SK-N-SH (cell line): ENCODE results near the gene PRX. TPM values are rescaled to one million over a fixed set of nuclear protein-coding genes. Genes with fewer than 3 reads are reported as not detected.
A peak's percentile ranks its signal among the peaks of the same experiment; 100 is the strongest.

Experiments used
- CTCF ChIA-PET: fragments of 300-600, 350-600 bp; formaldehyde crosslinking; extraction: SDS; loops from one replicate; lab custom pipeline; 2021; lab: Yijun Ruan, JAX
- POLR2A ChIA-PET: fragments of 350-600 bp; sonication (Branson Sonifier 250); formaldehyde crosslinking; extraction: SDS; loops from one replicate; lab custom pipeline; 2020; ENCODE audit warnings: antibody characterized with exemption, inconsistent platforms; lab: Yijun Ruan, JAX
- DNase-seq: peaks from one replicate; pipeline ENCODE4 v3.0.0; 2012
- H2AFZ ChIP-seq: fragments of 200-600 bp; sonication (generic); 2 replicates; pipeline ENCODE4 v1.8.1; 2016; ENCODE audit warnings: antibody characterized with exemption, mild to moderate bottlenecking, low read depth
- H3F3A ChIP-seq: fragments of 200-600 bp; sonication (generic); replicated peaks from 2 replicates; pipeline ENCODE3; 2016; ENCODE audit warnings: antibody characterized with exemption, mild to moderate bottlenecking; ENCODE audit not compliant: insufficient read depth
- H3K27ac ChIP-seq, 2 experiments: fragments of 200-500 bp in 1 of 2; fragments of 200-600 bp in 1 of 2; sonication (Bioruptor generic) in 1 of 2; sonication (generic), shearing (Covaris generic) in 1 of 2; 2 replicates each; pipeline versions ENCODE4 v1.5.1 to v1.6.1; 2014 to 2016; ENCODE audit warnings: low read depth in 2 of 2, inconsistent platforms in 1 of 2, low read length in 1 of 2, mild to moderate bottlenecking in 1 of 2, mixed read lengths in 1 of 2
- H3K27me3 ChIP-seq: fragments of 200-600 bp; sonication (generic), shearing (Covaris generic); 2 replicates; pipeline ENCODE4 v1.6.1; 2016; ENCODE audit warnings: mixed run types; ENCODE audit not compliant: insufficient read depth
- H3K36me3 ChIP-seq, 2 experiments: fragments of 200-500 bp in 1 of 2; fragments of 200-600 bp in 1 of 2; sonication (Bioruptor generic) in 1 of 2; sonication (generic) in 1 of 2; replicated peaks in 1 of 2; 2 replicates each; pipeline versions ENCODE3 to v1.5.1; 2014 to 2016; ENCODE audit warnings: low read length in 1 of 2, mild to moderate bottlenecking in 1 of 2; ENCODE audit not compliant: insufficient read depth in 2 of 2, control insufficient read depth in 1 of 2
- H3K4me1 ChIP-seq, 2 experiments: fragments of 200-500 bp in 1 of 2; fragments of 200-600 bp in 1 of 2; sonication (Bioruptor generic) in 1 of 2; sonication (generic), shearing (Covaris generic) in 1 of 2; 2 replicates each; pipeline versions ENCODE4 v1.5.1 to v1.6.1; 2014 to 2016; ENCODE audit warnings: low read depth in 1 of 2, low read length in 1 of 2, mixed run types in 1 of 2; ENCODE audit not compliant: insufficient read depth in 2 of 2, control insufficient read depth in 1 of 2
- H3K4me2 ChIP-seq: fragments of 200-600 bp; sonication (generic), shearing (Covaris generic); 2 replicates; pipeline ENCODE4 v1.6.1; 2017; ENCODE audit warnings: mixed run types
- H3K4me3 ChIP-seq, 2 experiments: fragments of 200-500 bp in 1 of 2; fragments of 200-600 bp in 1 of 2; sonication (Bioruptor generic) in 1 of 2; sonication (generic), shearing (Covaris generic) in 1 of 2; 2 replicates each; pipeline versions ENCODE4 v1.5.1 to v1.8.1; 2014 to 2016; ENCODE audit warnings: low read depth in 2 of 2, inconsistent platforms in 1 of 2, low read length in 1 of 2, mild to moderate bottlenecking in 1 of 2, mixed read lengths in 1 of 2, moderate library complexity in 1 of 2
- H3K79me2 ChIP-seq: fragments of 200-600 bp; sonication (generic); 2 replicates; pipeline ENCODE4 v1.8.1; 2017; ENCODE audit warnings: mild to moderate bottlenecking; ENCODE audit not compliant: insufficient read depth
- H3K9ac ChIP-seq: fragments of 200-600 bp; sonication (generic); 2 replicates; pipeline ENCODE4 v1.6.1; 2017; ENCODE audit warnings: mixed run types
- H3K9me2 ChIP-seq: fragments of 200-600 bp; sonication (generic); 2 replicates; pipeline ENCODE4 v1.6.1; 2017; ENCODE audit warnings: mixed run types
- H3K9me3 ChIP-seq: fragments of 200-600 bp; sonication (generic); 2 replicates; pipeline ENCODE4 v1.6.1; 2017; ENCODE audit warnings: mixed run types, mild to moderate bottlenecking, moderate library complexity
- H4K20me1 ChIP-seq: fragments of 200-600 bp; sonication (generic); 2 replicates; pipeline ENCODE4 v1.6.1; 2017; ENCODE audit warnings: mild to moderate bottlenecking, mixed run types; ENCODE audit not compliant: insufficient read depth
- CHD2 ChIP-seq: fragments of 150-350 bp; IDR thresholded peaks from 2 replicates; pipeline ENCODE4 v1.6.1; 2018; ENCODE audit warnings: low read length; ENCODE audit not compliant: partially characterized antibody
- ELF1 ChIP-seq: IDR thresholded peaks from 2 replicates; pipeline ENCODE4 v1.4.0; 2012
- EZH2phosphoT487 ChIP-seq: fragments of 200-600 bp; sonication (generic); IDR thresholded peaks from 2 replicates; pipeline ENCODE4 v1.6.1; 2017; ENCODE audit warnings: low read depth, mixed run types, mild to moderate bottlenecking, antibody characterized with exemption, moderate library complexity, borderline replicate concordance
- FOSL2 ChIP-seq: IDR thresholded peaks from 2 replicates; pipeline ENCODE4 v1.4.0; 2012; ENCODE audit warnings: low read depth, mild to moderate bottlenecking, moderate library complexity, borderline replicate concordance
- FOXM1 ChIP-seq: IDR thresholded peaks from 2 replicates; pipeline ENCODE4 v1.4.0; 2012; ENCODE audit warnings: low read depth, mild to moderate bottlenecking
- GABPA ChIP-seq: IDR thresholded peaks from 2 replicates; pipeline ENCODE4 v1.4.0; 2012; ENCODE audit warnings: low read depth, mild to moderate bottlenecking
- GATA2 ChIP-seq: sonication (generic); formaldehyde crosslinking; IDR thresholded peaks from 2 replicates; pipeline ENCODE4 v1.5.0; 2020; ENCODE audit warnings: mild to moderate bottlenecking, missing genetic modification reagents
- MEF2A ChIP-seq: IDR thresholded peaks from 2 replicates; pipeline ENCODE4 v1.4.0; 2012; ENCODE audit warnings: low read depth, borderline replicate concordance
- MXI1 ChIP-seq: IDR thresholded peaks from 2 replicates; pipeline ENCODE4 v1.6.1; 2012; ENCODE audit warnings: mild to moderate bottlenecking, low read depth, low read length, improper control_type of control experiment
- NRF1 ChIP-seq: IDR thresholded peaks from 2 replicates; pipeline ENCODE4 v1.6.1; 2012; ENCODE audit warnings: low read depth, mild to moderate bottlenecking, low read length
- POLR2AphosphoS5 ChIP-seq: IDR thresholded peaks from 2 replicates; pipeline ENCODE4 v1.6.1; 2012; ENCODE audit warnings: low read depth, low read length
- RCOR1 ChIP-seq: fragments of 150-350 bp; IDR thresholded peaks from 2 replicates; pipeline ENCODE4 v1.6.1; 2017; ENCODE audit warnings: antibody characterized with exemption, low read length
- RFX5 ChIP-seq: IDR thresholded peaks from 2 replicates; pipeline ENCODE4 v1.6.1; 2012; ENCODE audit warnings: mild to moderate bottlenecking, improper control_type of control experiment, low read length
- SIN3A ChIP-seq: IDR thresholded peaks from 2 replicates; pipeline ENCODE4 v1.6.1; 2012; ENCODE audit warnings: low read depth, mild to moderate bottlenecking, low read length, moderate library complexity, borderline replicate concordance
- SMC3 ChIP-seq: IDR thresholded peaks from 2 replicates; pipeline ENCODE4 v1.6.1; 2012; ENCODE audit warnings: low read depth, low read length, improper control_type of control experiment
- TAF1 ChIP-seq: IDR thresholded peaks from 2 replicates; pipeline ENCODE4 v1.6.1; 2012; ENCODE audit warnings: low read depth, mild to moderate bottlenecking, low read length, moderate library complexity, borderline replicate concordance
- TCF12 ChIP-seq: IDR thresholded peaks from 2 replicates; pipeline ENCODE4 v1.4.0; 2012
- TEAD4 ChIP-seq: IDR thresholded peaks from 2 replicates; pipeline ENCODE4 v1.4.0; 2012; ENCODE audit warnings: mild to moderate bottlenecking, borderline replicate concordance; ENCODE audit not compliant: insufficient read depth
- WGBS: methylation state at CpG from one replicate; pipeline ENCODE4 v1.1.6; 2017; ENCODE audit warnings: low lambda C conversion rate; 5-methylcytosine and 5-hydroxymethylcytosine counted together
- polyA plus RNA-seq, 3 experiments: library from polyadenylated mRNA; depleted of rRNA; stranded (reverse); fragments of >200 nt; gene quantifications; 2 replicates each; pipeline ENCODE4 v1.2.3, GENCODE V29; 2012
- TF ChIP-seq, protein P1 (sequence below): IDR thresholded peaks from 2 replicates; pipeline ENCODE4; 2012
- TF ChIP-seq, protein P2 (sequence below): fragments of 200-600 bp; sonication (generic); IDR thresholded peaks from 2 replicates; pipeline ENCODE4 v1.6.1; 2017; ENCODE audit warnings: antibody characterized with exemption, mild to moderate bottlenecking, moderate library complexity
- TF ChIP-seq, protein P3 (sequence below): fragments of 150-350 bp; IDR thresholded peaks from 2 replicates; pipeline ENCODE4 v1.6.1; 2016; ENCODE audit warnings: mild to moderate bottlenecking, low read depth, low read length
- TF ChIP-seq, protein P4 (sequence below): IDR thresholded peaks from 2 replicates; pipeline ENCODE4 v1.4.0; 2012; ENCODE audit warnings: low read depth, borderline replicate concordance

Gene PRX
- polyA plus RNA-seq, 1 of the 3 experiments (the other 2 are of a cell fraction), result 2.2 TPM

DNA sequence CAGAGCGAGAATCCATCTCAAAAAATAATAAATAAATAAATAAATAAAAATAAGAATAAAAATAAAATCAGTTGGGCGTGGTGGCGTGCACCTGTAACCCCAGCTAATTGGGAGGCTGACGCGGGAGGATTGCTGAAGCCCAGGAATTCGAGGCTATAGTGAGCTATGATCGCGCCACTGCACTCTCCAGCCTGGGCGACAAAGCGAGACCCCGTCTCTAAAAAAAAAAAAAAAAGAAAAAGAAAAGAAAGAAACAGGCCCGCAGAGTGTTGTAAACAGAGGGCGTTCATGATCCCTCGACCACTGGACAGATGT, 7.2 kb upstream of the PRX start:
- POLR2A ChIA-PET, result interaction anchor here (0.6 to 1.9 kb wide), 7 partner anchors 9 to 115 kb away, joined by 3 to 17 read pairs (median 4); partner anchors contain the start of genes BLVRB and SERTAD3

DNA sequence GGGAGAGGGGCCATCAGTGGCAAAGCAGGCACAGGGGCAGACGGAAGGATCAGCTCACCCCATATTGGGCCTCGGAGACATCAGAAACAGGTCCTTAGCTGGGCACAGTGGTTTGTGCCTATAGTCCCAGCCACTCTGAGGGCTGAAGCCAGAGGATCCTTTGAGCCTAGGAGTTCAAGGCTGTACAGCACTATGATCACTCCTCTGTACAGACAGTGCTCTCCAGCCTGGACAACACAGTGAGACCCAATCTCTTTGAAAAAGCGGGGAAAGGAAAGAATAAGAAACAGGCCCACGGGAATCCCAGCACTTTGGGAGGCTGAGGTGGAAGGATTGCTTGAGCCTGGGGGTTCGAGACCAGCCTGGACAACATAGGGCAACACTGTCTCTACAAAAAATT, 6.6 kb upstream of the PRX start:
- ChIA-PET POLR2A (interaction anchor here (1.9 kb wide), 1 partner anchor 23 kb away, joined by 17 read pairs; the partner anchor contains the start of gene SERTAD3), CTCF (interaction anchor here (0.5 to 2.6 kb wide), 16 partner anchors 9 to 280 kb away, joined by 3 to 27 read pairs (median 5); partner anchors contain the start of genes C19orf47 and PLD3)
- H2AFZ ChIP-seq, result no peak overlapping the region
- H3K4me1 ChIP-seq, result peaks cover 6 to 15% of the 10 kb centered on the region in 2 experiments; a peak in 3 of 4 replicates
- H3K27me3 ChIP-seq, result no peaks in the 10 kb centered on the region
- peaks cover 34% of the 10 kb centered on the region for H3K79me2 ChIP-seq
- no peak overlapping the region for H3K9ac ChIP-seq
- peaks cover 7 to 15% of the 10 kb centered on the region in 2 experiments for H3K36me3 ChIP-seq
- peaks cover 28% of the 10 kb centered on the region for H3F3A ChIP-seq
- H3K4me3 ChIP-seq, result no peak overlapping the region
- no peaks in the 10 kb centered on the region for H3K9me3 ChIP-seq
- DNase-seq, result no peak
- no peak overlapping the region for H3K27ac ChIP-seq
- no peak overlapping the region for H3K4me2 ChIP-seq
- 82% methylated on average over 5 of the region's 5 CpGs for WGBS
- no peaks in the 10 kb centered on the region for H3K9me2 ChIP-seq
- no peaks in the 10 kb centered on the region for H4K20me1 ChIP-seq
- TF ChIP-seq GATA2 (CRISPR knock-in tag), result no peak
- TF ChIP-seq RFX5, result no peak
- TF ChIP-seq TEAD4, result no peak
- no peak for TF ChIP-seq MEF2A
- TF ChIP-seq MXI1, result no peak
- no peak for TF ChIP-seq FOSL2
- TF ChIP-seq, protein P1, sequence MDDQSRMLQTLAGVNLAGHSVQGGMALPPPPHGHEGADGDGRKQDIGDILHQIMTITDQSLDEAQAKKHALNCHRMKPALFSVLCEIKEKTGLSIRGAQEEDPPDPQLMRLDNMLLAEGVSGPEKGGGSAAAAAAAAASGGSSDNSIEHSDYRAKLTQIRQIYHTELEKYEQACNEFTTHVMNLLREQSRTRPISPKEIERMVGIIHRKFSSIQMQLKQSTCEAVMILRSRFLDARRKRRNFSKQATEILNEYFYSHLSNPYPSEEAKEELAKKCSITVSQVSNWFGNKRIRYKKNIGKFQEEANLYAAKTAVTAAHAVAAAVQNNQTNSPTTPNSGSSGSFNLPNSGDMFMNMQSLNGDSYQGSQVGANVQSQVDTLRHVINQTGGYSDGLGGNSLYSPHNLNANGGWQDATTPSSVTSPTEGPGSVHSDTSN, result no peak
- no peak for TF ChIP-seq TAF1
- TF ChIP-seq, protein P2, sequence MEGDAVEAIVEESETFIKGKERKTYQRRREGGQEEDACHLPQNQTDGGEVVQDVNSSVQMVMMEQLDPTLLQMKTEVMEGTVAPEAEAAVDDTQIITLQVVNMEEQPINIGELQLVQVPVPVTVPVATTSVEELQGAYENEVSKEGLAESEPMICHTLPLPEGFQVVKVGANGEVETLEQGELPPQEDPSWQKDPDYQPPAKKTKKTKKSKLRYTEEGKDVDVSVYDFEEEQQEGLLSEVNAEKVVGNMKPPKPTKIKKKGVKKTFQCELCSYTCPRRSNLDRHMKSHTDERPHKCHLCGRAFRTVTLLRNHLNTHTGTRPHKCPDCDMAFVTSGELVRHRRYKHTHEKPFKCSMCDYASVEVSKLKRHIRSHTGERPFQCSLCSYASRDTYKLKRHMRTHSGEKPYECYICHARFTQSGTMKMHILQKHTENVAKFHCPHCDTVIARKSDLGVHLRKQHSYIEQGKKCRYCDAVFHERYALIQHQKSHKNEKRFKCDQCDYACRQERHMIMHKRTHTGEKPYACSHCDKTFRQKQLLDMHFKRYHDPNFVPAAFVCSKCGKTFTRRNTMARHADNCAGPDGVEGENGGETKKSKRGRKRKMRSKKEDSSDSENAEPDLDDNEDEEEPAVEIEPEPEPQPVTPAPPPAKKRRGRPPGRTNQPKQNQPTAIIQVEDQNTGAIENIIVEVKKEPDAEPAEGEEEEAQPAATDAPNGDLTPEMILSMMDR, result no peak
- TF ChIP-seq RCOR1, result no peak

More for the DNA sequence above, 7.2 kb upstream of the PRX start:
- WGBS, result 49% methylated on average over 14 of the region's 14 CpGs
- Histone ChIP-seq H3K9ac (peak overlapping the region; percentile 82; the same call in 1 of the 2 replicates), H3K27me3 (no peaks in the 10 kb centered on the region), H2AFZ (0 out of 2 replicates have a peak overlapping the region, but pooled peaks have one; percentile 72), H3F3A (peaks cover 34% of the 10 kb centered on the region)
- no peak for DNase-seq
- no peak for TF ChIP-seq SMC3
- TF ChIP-seq MEF2A, result no peak
- TF ChIP-seq TCF12, result no peak
- TF ChIP-seq, protein P3, sequence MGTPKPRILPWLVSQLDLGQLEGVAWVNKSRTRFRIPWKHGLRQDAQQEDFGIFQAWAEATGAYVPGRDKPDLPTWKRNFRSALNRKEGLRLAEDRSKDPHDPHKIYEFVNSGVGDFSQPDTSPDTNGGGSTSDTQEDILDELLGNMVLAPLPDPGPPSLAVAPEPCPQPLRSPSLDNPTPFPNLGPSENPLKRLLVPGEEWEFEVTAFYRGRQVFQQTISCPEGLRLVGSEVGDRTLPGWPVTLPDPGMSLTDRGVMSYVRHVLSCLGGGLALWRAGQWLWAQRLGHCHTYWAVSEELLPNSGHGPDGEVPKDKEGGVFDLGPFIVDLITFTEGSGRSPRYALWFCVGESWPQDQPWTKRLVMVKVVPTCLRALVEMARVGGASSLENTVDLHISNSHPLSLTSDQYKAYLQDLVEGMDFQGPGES, result no peak
- TF ChIP-seq RCOR1, result no peak
- TF ChIP-seq POLR2AphosphoS5, result no peak
- TF ChIP-seq FOSL2, result no peak
- no peak for TF ChIP-seq SIN3A
- no peak for TF ChIP-seq FOXM1
- no peak for TF ChIP-seq CHD2
- TF ChIP-seq, protein P4, sequence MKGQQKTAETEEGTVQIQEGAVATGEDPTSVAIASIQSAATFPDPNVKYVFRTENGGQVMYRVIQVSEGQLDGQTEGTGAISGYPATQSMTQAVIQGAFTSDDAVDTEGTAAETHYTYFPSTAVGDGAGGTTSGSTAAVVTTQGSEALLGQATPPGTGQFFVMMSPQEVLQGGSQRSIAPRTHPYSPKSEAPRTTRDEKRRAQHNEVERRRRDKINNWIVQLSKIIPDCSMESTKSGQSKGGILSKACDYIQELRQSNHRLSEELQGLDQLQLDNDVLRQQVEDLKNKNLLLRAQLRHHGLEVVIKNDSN, result no peak
- TF ChIP-seq, protein P2, result no peak
- no peak for TF ChIP-seq GABPA
- TF ChIP-seq ELF1, result no peak
- no peak for TF ChIP-seq EZH2phosphoT487
- TF ChIP-seq TEAD4, result no peak
- no peak for TF ChIP-seq NRF1
- TF ChIP-seq, all 33 proteins: peak for 0
- Histone ChIP-seq H3K4me2 (peak overlapping the region; percentile 87), H3K36me3 (peaks cover 7 to 15% of the 10 kb centered on the region in 2 experiments), H3K4me3 (peak overlapping the region; percentile 52 to 67), H3K4me1 (peaks cover 6 to 17% of the 10 kb centered on the region in 2 experiments; a peak in 3 of 4 replicates), H4K20me1 (no peaks in the 10 kb centered on the region), H3K27ac (peak overlapping the region; percentile 92 to 97), H3K9me2 (no peaks in the 10 kb centered on the region), H3K79me2 (peaks cover 36% of the 10 kb centered on the region), H3K9me3 (no peaks in the 10 kb centered on the region)
- CTCF ChIA-PET, result interaction anchor here (0.6 to 2.6 kb wide), 29 partner anchors 9 to 843 kb away, joined by 3 to 27 read pairs (median 4); partner anchors contain the start of genes BLVRB, C19orf47, PLD3 and PRX
